ENCODE data around the gene PLXDC2. TPM values are rescaled to one million over a fixed set of nuclear protein-coding genes. Genes with fewer than 3 reads are reported as not detected.

PLXDC2 gene
- total and polyA plus RNA-seq, 2 experiments from 2014 or later = 13.5 to 19.4 TPM

DNA sequence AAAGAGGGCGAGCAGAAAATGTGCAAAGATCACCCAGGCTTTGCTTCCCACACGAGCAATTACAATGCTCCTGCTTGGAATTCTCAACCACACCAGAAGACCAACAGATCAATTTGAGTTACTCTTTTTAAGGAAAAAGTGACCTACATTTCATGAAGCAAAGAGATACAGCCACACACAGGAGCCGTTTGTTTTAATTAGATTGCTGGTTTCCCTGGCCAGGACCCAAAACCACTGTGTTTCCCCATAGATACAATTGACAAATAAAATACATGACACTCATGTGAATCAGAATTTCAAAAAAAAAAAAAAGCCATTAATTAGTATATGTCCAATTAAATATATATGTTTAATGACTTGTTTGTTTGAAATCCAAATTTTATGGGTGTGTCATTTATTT is 458.3 kb downstream of the PLXDC2 start:
- Histone ChIP-seq H3K27ac (ENCODE audit: low read depth) (no peak overlapping the region), H3K4me1 (ENCODE audit: insufficient read depth) (peaks cover 4% of the 10 kb centered on the region; the same call in 1 of the 2 replicates), H3K36me3 (ENCODE audit: insufficient read depth) (no peaks in the 10 kb centered on the region), H3K4me3 (no peak overlapping the region), H3K9me2 (ENCODE audit: insufficient read depth) (no peaks in the 10 kb centered on the region), H3F3A (replicated peaks; ENCODE audit: low read depth) (no peaks in the 10 kb centered on the region), H2AFZ (no peak overlapping the region), H3K79me2 (replicated peaks; ENCODE audit: insufficient read depth) (no peaks in the 10 kb centered on the region), H3K4me2 (no peak overlapping the region), H4K20me1 (replicated peaks; ENCODE audit: insufficient read depth) (no peaks in the 10 kb centered on the region), H3K27me3 (ENCODE audit: insufficient read depth) (no peaks in the 10 kb centered on the region)
- Mint-ChIP-seq H3K4me3 (no peak overlapping the region), H3K27ac (peak overlapping the region; percentile 3; the same call in 1 of the 2 replicates), H3K27me3 (ENCODE audit: insufficient read depth, low read depth, poor library complexity) (no peaks in the 10 kb centered on the region), H3K36me3 (ENCODE audit: low read depth) (peaks cover 7% of the 10 kb centered on the region; the same call in 2 of the 3 replicates), H3K4me1 (peaks cover 16% of the 10 kb centered on the region), H3K9me3 (no peaks in the 10 kb centered on the region)
- no peak for TF ChIP-seq POLR2AphosphoS5 (IDR thresholded peaks at IDR 0.05; ENCODE audit: low read depth)
- TF ChIP-seq, protein P1, sequence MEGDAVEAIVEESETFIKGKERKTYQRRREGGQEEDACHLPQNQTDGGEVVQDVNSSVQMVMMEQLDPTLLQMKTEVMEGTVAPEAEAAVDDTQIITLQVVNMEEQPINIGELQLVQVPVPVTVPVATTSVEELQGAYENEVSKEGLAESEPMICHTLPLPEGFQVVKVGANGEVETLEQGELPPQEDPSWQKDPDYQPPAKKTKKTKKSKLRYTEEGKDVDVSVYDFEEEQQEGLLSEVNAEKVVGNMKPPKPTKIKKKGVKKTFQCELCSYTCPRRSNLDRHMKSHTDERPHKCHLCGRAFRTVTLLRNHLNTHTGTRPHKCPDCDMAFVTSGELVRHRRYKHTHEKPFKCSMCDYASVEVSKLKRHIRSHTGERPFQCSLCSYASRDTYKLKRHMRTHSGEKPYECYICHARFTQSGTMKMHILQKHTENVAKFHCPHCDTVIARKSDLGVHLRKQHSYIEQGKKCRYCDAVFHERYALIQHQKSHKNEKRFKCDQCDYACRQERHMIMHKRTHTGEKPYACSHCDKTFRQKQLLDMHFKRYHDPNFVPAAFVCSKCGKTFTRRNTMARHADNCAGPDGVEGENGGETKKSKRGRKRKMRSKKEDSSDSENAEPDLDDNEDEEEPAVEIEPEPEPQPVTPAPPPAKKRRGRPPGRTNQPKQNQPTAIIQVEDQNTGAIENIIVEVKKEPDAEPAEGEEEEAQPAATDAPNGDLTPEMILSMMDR (conservative IDR thresholded peaks at IDR 0.05; ENCODE audit: low read depth in 2 of 2) = no peak
- TF ChIP-seq, protein P2, sequence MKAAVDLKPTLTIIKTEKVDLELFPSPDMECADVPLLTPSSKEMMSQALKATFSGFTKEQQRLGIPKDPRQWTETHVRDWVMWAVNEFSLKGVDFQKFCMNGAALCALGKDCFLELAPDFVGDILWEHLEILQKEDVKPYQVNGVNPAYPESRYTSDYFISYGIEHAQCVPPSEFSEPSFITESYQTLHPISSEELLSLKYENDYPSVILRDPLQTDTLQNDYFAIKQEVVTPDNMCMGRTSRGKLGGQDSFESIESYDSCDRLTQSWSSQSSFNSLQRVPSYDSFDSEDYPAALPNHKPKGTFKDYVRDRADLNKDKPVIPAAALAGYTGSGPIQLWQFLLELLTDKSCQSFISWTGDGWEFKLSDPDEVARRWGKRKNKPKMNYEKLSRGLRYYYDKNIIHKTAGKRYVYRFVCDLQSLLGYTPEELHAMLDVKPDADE (IDR thresholded peaks at IDR 0.05) = no peak
- TF ChIP-seq EZH2phosphoT487 (IDR thresholded peaks at IDR 0.05; ENCODE audit: unreplicated experiment) = no peak
- no peak for TF ChIP-seq ZNF114 (CRISPR knock-in tag; IDR thresholded peaks at IDR 0.05)
- TF ChIP-seq CREB1 (CRISPR knock-in tag; IDR thresholded peaks at IDR 0.05; ENCODE audit: low read depth) = no peak
- TF ChIP-seq NANOG (IDR thresholded peaks at IDR 0.05; ENCODE audit: borderline replicate concordance) = no peak
- TF ChIP-seq STAT1 (IDR thresholded peaks at IDR 0.05; ENCODE audit: unreplicated experiment) = no peak
- TF ChIP-seq JUNB (IDR thresholded peaks at IDR 0.05; ENCODE audit: unreplicated experiment) = no peak
- TF ChIP-seq, protein P3, sequence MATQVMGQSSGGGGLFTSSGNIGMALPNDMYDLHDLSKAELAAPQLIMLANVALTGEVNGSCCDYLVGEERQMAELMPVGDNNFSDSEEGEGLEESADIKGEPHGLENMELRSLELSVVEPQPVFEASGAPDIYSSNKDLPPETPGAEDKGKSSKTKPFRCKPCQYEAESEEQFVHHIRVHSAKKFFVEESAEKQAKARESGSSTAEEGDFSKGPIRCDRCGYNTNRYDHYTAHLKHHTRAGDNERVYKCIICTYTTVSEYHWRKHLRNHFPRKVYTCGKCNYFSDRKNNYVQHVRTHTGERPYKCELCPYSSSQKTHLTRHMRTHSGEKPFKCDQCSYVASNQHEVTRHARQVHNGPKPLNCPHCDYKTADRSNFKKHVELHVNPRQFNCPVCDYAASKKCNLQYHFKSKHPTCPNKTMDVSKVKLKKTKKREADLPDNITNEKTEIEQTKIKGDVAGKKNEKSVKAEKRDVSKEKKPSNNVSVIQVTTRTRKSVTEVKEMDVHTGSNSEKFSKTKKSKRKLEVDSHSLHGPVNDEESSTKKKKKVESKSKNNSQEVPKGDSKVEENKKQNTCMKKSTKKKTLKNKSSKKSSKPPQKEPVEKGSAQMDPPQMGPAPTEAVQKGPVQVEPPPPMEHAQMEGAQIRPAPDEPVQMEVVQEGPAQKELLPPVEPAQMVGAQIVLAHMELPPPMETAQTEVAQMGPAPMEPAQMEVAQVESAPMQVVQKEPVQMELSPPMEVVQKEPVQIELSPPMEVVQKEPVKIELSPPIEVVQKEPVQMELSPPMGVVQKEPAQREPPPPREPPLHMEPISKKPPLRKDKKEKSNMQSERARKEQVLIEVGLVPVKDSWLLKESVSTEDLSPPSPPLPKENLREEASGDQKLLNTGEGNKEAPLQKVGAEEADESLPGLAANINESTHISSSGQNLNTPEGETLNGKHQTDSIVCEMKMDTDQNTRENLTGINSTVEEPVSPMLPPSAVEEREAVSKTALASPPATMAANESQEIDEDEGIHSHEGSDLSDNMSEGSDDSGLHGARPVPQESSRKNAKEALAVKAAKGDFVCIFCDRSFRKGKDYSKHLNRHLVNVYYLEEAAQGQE (IDR thresholded peaks at IDR 0.05; ENCODE audit: unreplicated experiment) = no peak
- TF ChIP-seq ZNF331 (CRISPR knock-in tag; IDR thresholded peaks at IDR 0.05; ENCODE audit: low read depth) = no peak
- TF ChIP-seq, protein P4, sequence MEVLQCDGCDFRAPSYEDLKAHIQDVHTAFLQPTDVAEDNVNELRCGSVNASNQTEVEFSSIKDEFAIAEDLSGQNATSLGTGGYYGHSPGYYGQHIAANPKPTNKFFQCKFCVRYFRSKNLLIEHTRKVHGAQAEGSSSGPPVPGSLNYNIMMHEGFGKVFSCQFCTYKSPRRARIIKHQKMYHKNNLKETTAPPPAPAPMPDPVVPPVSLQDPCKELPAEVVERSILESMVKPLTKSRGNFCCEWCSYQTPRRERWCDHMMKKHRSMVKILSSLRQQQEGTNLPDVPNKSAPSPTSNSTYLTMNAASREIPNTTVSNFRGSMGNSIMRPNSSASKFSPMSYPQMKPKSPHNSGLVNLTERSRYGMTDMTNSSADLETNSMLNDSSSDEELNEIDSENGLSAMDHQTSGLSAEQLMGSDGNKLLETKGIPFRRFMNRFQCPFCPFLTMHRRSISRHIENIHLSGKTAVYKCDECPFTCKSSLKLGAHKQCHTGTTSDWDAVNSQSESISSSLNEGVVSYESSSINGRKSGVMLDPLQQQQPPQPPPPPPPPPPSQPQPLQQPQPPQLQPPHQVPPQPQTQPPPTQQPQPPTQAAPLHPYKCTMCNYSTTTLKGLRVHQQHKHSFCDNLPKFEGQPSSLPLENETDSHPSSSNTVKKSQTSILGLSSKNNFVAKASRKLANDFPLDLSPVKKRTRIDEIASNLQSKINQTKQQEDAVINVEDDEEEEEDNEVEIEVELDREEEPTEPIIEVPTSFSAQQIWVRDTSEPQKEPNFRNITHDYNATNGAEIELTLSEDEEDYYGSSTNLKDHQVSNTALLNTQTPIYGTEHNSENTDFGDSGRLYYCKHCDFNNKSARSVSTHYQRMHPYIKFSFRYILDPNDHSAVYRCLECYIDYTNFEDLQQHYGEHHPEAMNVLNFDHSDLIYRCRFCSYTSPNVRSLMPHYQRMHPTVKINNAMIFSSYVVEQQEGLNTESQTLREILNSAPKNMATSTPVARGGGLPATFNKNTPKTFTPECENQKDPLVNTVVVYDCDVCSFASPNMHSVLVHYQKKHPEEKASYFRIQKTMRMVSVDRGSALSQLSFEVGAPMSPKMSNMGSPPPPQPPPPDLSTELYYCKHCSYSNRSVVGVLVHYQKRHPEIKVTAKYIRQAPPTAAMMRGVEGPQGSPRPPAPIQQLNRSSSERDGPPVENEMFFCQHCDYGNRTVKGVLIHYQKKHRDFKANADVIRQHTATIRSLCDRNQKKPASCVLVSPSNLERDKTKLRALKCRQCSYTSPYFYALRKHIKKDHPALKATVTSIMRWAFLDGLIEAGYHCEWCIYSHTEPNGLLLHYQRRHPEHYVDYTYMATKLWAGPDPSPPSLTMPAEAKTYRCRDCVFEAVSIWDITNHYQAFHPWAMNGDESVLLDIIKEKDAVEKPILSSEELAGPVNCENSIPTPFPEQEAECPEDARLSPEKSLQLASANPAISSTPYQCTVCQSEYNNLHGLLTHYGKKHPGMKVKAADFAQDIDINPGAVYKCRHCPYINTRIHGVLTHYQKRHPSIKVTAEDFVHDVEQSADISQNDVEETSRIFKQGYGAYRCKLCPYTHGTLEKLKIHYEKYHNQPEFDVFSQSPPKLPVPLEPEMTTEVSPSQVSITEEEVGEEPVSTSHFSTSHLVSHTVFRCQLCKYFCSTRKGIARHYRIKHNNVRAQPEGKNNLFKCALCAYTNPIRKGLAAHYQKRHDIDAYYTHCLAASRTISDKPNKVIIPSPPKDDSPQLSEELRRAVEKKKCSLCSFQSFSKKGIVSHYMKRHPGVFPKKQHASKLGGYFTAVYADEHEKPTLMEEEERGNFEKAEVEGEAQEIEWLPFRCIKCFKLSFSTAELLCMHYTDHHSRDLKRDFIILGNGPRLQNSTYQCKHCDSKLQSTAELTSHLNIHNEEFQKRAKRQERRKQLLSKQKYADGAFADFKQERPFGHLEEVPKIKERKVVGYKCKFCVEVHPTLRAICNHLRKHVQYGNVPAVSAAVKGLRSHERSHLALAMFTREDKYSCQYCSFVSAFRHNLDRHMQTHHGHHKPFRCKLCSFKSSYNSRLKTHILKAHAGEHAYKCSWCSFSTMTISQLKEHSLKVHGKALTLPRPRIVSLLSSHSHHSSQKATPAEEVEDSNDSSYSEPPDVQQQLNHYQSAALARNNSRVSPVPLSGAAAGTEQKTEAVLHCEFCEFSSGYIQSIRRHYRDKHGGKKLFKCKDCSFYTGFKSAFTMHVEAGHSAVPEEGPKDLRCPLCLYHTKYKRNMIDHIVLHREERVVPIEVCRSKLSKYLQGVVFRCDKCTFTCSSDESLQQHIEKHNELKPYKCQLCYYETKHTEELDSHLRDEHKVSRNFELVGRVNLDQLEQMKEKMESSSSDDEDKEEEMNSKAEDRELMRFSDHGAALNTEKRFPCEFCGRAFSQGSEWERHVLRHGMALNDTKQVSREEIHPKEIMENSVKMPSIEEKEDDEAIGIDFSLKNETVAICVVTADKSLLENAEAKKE (CRISPR knock-in tag; IDR thresholded peaks at IDR 0.05) = no peak
- TF ChIP-seq EZH2 (IDR thresholded peaks at IDR 0.05; ENCODE audit: low read depth, unreplicated experiment) = no peak
- ATAC-seq (no peak), DNase-seq (ENCODE audit: low spot score) (no peak)
